ENCODE data around the gene PRSS38. TPM values are rescaled to one million over a fixed set of nuclear protein-coding genes. Genes with fewer than 3 reads are reported as not detected.

PRSS38 gene
- polyA plus RNA-seq, 2 of the 4 experiments (the other 2 are of a cell fraction) = not detected

DNA sequence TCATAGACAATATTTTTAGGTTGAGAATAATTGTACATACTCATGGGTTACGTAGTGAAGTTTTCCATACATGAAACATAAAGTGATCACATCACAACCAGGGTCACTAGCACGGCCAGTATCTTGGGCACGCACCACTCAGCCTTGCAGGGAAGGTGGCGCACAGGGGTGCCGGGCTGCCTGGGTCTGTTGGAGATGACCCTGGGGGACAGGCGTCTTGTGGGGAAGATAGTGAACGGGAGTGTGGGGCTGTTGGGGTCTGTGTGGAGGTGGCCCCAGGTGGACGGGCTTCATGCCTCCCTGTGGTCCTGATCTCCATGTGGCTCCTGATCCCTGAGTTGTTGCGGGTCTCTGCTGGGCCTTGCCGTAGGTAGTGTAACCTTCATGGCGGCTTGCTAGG lies 38.3 kb upstream of the PRSS38 start (continued):
- no peak for TF ChIP-seq KDM5A (IDR thresholded peaks at IDR 0.05)
- TF ChIP-seq FOSL2 (IDR thresholded peaks at IDR 0.05) = no peak
- TF ChIP-seq FOSL2 (CRISPR knock-in tag; IDR thresholded peaks at IDR 0.05) = no peak
- no peak for TF ChIP-seq RNF2 (IDR thresholded peaks at IDR 0.05; ENCODE audit: borderline replicate concordance, low read depth)
- TF ChIP-seq, protein P1, sequence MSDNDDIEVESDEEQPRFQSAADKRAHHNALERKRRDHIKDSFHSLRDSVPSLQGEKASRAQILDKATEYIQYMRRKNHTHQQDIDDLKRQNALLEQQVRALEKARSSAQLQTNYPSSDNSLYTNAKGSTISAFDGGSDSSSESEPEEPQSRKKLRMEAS (IDR thresholded peaks at IDR 0.05) = no peak

DNA sequence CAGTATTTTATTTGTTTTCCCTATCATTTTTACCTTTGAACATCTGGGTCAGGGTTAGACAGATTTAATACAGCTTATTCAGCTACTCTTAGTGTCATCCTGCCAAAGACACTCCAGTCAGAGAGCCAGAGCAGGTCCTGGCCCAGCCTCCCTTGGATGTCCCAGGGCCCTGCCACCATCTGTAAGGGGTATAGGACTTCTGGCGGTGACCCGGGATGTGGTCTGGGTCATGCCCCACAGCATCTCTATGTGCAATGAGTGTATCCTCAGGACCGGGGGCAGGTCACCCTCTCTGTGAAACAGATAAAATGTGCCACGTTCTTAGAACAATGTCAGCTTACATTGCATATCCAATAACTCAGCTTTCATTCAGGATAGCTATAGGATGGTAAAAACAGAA lies 37.8 kb upstream of the PRSS38 start:
- no peak for FAIRE-seq
- Histone ChIP-seq H3K4me3 (no peak overlapping the region), H3K4me1 (no peaks in the 10 kb centered on the region), H3K4me2 (no peak overlapping the region), H3K27ac (no peak overlapping the region), H3K9me3 (no peaks in the 10 kb centered on the region)
- 91% methylated on average over 1 of the region's 4 CpGs for WGBS (ENCODE audit: missing lambda C conversion rate)
- TF ChIP-seq PHF8 (IDR thresholded peaks at IDR 0.05; ENCODE audit: borderline replicate concordance, low read depth) (no peak), FOSL2 (IDR thresholded peaks at IDR 0.05) (no peak), FOSL2 (CRISPR knock-in tag; IDR thresholded peaks at IDR 0.05) (no peak), ZSCAN20 (CRISPR knock-in tag; IDR thresholded peaks at IDR 0.05) (no peak), SMC3 (IDR thresholded peaks at IDR 0.05) (no peak), NR3C1 (IDR thresholded peaks at IDR 0.05) (no peak), HEYL (CRISPR knock-in tag; IDR thresholded peaks at IDR 0.05) (no peak), RCOR1 (IDR thresholded peaks at IDR 0.05; ENCODE audit: low read depth, low read length) (no peak)
- no peak for DNase-seq (ENCODE audit: low read depth in 1 of 2, low spot score in 1 of 2)
- POLR2A ChIA-PET = no interaction called here
- no peak for ATAC-seq
- CTCF ChIA-PET = interaction anchor here (1.0 kb wide), 1 partner anchor 15 kb away, joined by 7 read pairs; no protein-coding TSS in a partner anchor

DNA sequence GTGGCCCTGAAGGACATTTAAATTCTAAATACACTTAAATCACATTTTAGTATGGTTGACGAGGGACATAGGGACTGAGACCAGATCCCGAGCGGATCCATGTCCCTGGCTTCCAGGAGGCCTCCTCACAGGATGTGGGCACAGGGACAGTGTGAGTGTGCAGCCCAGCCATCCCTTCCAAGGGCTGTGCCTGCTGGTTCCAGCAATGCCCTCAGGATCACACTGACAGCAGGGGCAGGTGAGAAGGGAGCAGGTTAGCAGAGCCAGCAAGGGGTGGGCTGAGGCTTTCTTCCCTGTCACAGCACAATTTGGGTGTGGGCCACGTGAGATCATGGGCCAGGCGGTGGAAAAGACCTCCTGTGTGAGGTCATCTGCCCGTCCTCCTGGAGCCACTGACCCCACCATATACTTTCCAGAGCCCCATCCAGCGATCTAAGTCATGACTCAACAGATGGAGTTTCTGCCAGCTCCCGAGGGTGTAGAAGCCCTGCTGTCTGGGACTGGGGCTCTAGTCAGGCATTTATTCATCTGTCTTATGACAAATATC lies 37.0 kb upstream of the PRSS38 start:
- FAIRE-seq (no peak), DNase-seq (ENCODE audit: low read depth in 1 of 2, low spot score in 1 of 2) (no peak), ATAC-seq (no peak)
- Histone ChIP-seq H3K4me2 (no peak overlapping the region), H3K4me1 (no peaks in the 10 kb centered on the region), H3K4me3 (no peak overlapping the region), H3K9me3 (no peaks in the 10 kb centered on the region), H3K27ac (no peak overlapping the region)
- CTCF ChIA-PET = interaction anchor here (1.0 to 1.7 kb wide), 2 partner anchors 16 to 167 kb away, joined by 4 to 7 read pairs; no protein-coding TSS in a partner anchor
- 92% methylated on average over 8 of the region's 8 CpGs for WGBS (ENCODE audit: missing lambda C conversion rate)
- TF ChIP-seq BHLHE40 (IDR thresholded peaks at IDR 0.05; ENCODE audit: low read depth, low read length) (no peak), MAZ (IDR thresholded peaks at IDR 0.05; ENCODE audit: borderline replicate concordance, low read depth, low read length) (no peak), FOXS1 (CRISPR knock-in tag; IDR thresholded peaks at IDR 0.05) (no peak), ESRRA (IDR thresholded peaks at IDR 0.05; ENCODE audit: borderline replicate concordance, low read length) (no peak), ZNF302 (CRISPR knock-in tag; IDR thresholded peaks at IDR 0.05) (no peak), ZSCAN20 (CRISPR knock-in tag; IDR thresholded peaks at IDR 0.05) (no peak), SMC3 (IDR thresholded peaks at IDR 0.05) (no peak), RCOR1 (IDR thresholded peaks at IDR 0.05; ENCODE audit: low read depth, low read length) (no peak), CEBPB (IDR thresholded peaks at IDR 0.05) (no peak), CHD2 (IDR thresholded peaks at IDR 0.05; ENCODE audit: low read length, partially characterized antibody) (no peak), TP53 (CRISPR knock-in tag; IDR thresholded peaks at IDR 0.05) (no peak)
- TF ChIP-seq, protein P2, sequence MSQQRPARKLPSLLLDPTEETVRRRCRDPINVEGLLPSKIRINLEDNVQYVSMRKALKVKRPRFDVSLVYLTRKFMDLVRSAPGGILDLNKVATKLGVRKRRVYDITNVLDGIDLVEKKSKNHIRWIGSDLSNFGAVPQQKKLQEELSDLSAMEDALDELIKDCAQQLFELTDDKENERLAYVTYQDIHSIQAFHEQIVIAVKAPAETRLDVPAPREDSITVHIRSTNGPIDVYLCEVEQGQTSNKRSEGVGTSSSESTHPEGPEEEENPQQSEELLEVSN (IDR thresholded peaks at IDR 0.05; ENCODE audit: borderline replicate concordance, low read depth) = no peak
- TF ChIP-seq, protein P1 (IDR thresholded peaks at IDR 0.05) = no peak
- POLR2A ChIA-PET = no interaction called here

DNA sequence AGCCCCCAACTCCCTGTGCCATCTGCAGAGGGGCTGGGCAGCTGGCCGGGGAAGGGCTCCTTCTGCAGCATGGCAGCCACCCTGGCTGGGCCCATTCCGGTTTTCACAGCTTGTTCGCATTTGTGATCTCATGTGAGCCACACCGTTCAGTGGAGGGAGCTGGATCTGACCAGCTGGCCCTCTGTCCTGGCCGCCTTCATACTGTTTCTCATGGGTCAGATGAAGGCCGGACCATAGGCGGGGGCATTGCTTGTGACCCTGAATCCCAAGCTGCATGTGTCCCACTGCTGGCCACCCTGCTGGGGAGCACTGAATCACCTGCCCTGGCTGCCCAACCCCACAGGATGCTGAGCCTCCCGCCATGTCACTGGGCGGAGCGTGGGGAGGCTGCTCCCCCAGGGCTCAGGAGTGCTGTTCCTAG lies 36.4 kb upstream of the PRSS38 start:
- ChIA-PET CTCF (interaction anchor here (1.6 to 1.7 kb wide), 2 partner anchors 17 to 167 kb away, joined by 4 to 6 read pairs; no protein-coding TSS in a partner anchor), POLR2A (no interaction called here)
- Histone ChIP-seq H3K4me3 (no peak overlapping the region), H3K4me1 (no peaks in the 10 kb centered on the region), H3K9me3 (no peaks in the 10 kb centered on the region), H3K27ac (no peak overlapping the region), H3K4me2 (no peak overlapping the region)
- WGBS (ENCODE audit: missing lambda C conversion rate) = 100% methylated on average over 6 of the region's 10 CpGs
- DNase-seq (ENCODE audit: low read depth in 1 of 2, low spot score in 1 of 2) (no peak), FAIRE-seq (no peak), ATAC-seq (no peak)
- TF ChIP-seq NR3C1 (IDR thresholded peaks at IDR 0.05) (no peak), KDM1A (IDR thresholded peaks at IDR 0.05; ENCODE audit: low read depth) (no peak), HOXB5 (CRISPR knock-in tag; IDR thresholded peaks at IDR 0.05) (no peak), RARB (CRISPR knock-in tag; IDR thresholded peaks at IDR 0.05) (no peak), ESRRA (IDR thresholded peaks at IDR 0.05; ENCODE audit: borderline replicate concordance, low read length) (no peak), HOXB13 (CRISPR knock-in tag; IDR thresholded peaks at IDR 0.05; ENCODE audit: low read depth) (no peak), NPAS2 (CRISPR knock-in tag; IDR thresholded peaks at IDR 0.05; ENCODE audit: borderline replicate concordance) (no peak), SREBF2 (IDR thresholded peaks at IDR 0.05) (no peak)
